K562 (cell line): ENCODE measurements around the gene PTH2. TPM values are rescaled to one million over a fixed set of nuclear protein-coding genes. Genes with fewer than 3 reads are reported as not detected.
A peak's percentile ranks its signal among the peaks of the same experiment; 100 is the strongest.

Experiments
- CC2D1A ChIP-seq: fragments of 450-650 bp; IDR thresholded peaks from 2 replicates; pipeline ENCODE4 v1.6.1; 2017; ENCODE audit warnings: mild to moderate bottlenecking
- HDAC3 ChIP-seq: fragments of 450-650 bp; IDR thresholded peaks from 2 replicates; pipeline ENCODE4 v1.6.1; 2018; ENCODE audit warnings: borderline replicate concordance, mild to moderate bottlenecking, moderate library complexity; ENCODE audit not compliant: partially characterized antibody
- MAFG ChIP-seq: fragments of 450-650 bp; conservative IDR thresholded peaks from 2 replicates; pipeline ENCODE4 v1.6.1; 2016; ENCODE audit warnings: missing genetic modification characterization, missing compliant biosample characterization
- PPARD ChIP-seq: fragments of 250-450 bp; sonication (Bioruptor Pico); IDR thresholded peaks from 2 replicates; pipeline ENCODE4 v1.8.0; 2022; ENCODE audit warnings: inconsistent platforms, mild to moderate bottlenecking, moderate library complexity
- TOE1 ChIP-seq, 2 experiments: fragments of 450-650 bp in 1 of 2; sonication (generic) in 1 of 2; formaldehyde crosslinking in 1 of 2; IDR thresholded peaks; 2 replicates each; pipeline versions ENCODE4 v1.7.1 to v1.8.0; 2016 to 2022; ENCODE audit warnings: borderline replicate concordance in 2 of 2, mild to moderate bottlenecking in 2 of 2, antibody characterized with exemption in 1 of 2, inconsistent platforms in 1 of 2, low read depth in 1 of 2, missing genetic modification reagents in 1 of 2, moderate library complexity in 1 of 2
- ZNF431 ChIP-seq: sonication (generic); formaldehyde crosslinking; IDR thresholded peaks from 2 replicates; pipeline ENCODE4 v1.8.0; 2022; ENCODE audit warnings: mild to moderate bottlenecking, missing genetic modification reagents
- polyA plus RNA-seq, 8 experiments: library from polyadenylated mRNA; depleted of rRNA in 4 of 8; stranded (reverse) in 5 of 8; unstranded in 3 of 8; fragments of >200 nt; fragmentation: Nextera tagmentation in 2 of 8; fragmentation: Illumina TruSeq in 1 of 8; extraction: Ambion mirVana in 2 of 8; extraction: Trizol in 1 of 8; gene quantifications; 2 replicates each; pipeline versions ENCODE4 v1.2.1 to v1.2.3, GENCODE V29; 2011 to 2014; ENCODE audit warnings: inconsistent platforms in 1 of 8, missing spikeins in 1 of 8
- total RNA-seq, 7 experiments: library from RNA; depleted of rRNA in 6 of 7; stranded (reverse); fragments of >200 nt in 6 of 7; fragmentation: Illumina TruSeq in 2 of 7; extraction: Trizol in 2 of 7; gene quantifications; 2 replicates each; pipeline versions ENCODE4 v1.2.1 to v1.2.3, GENCODE V29; 2011 to 2021; ENCODE audit warnings: low replicate concordance in 1 of 7
- TF ChIP-seq, protein P1 (sequence below): fragments of 200-600 bp; sonication (generic); IDR thresholded peaks from one replicate; pipeline ENCODE4 v1.6.1; 2012; ENCODE audit warnings: mild to moderate bottlenecking, low read depth, low read length, inconsistent platforms
- TF ChIP-seq, protein P2 (sequence below): fragments of 250-450 bp; sonication (Bioruptor Pico); IDR thresholded peaks from 2 replicates; pipeline ENCODE4 v1.4.0; 2020; ENCODE audit warnings: mild to moderate bottlenecking, moderate library complexity
- TF ChIP-seq, protein P3 (sequence below), 2 experiments: fragments of 450-650 bp; conservative IDR thresholded peaks; 2 replicates each; pipeline ENCODE4 v1.6.1; 2017; ENCODE audit warnings: mild to moderate bottlenecking in 2 of 2, moderate library complexity in 2 of 2

The PTH2 gene
- total and polyA plus RNA-seq, 9 of the 15 experiments (the other 6 are each of a cell fraction or from before 2014, with no cell fraction given), result 1.3 TPM; not detected in 8

DNA sequence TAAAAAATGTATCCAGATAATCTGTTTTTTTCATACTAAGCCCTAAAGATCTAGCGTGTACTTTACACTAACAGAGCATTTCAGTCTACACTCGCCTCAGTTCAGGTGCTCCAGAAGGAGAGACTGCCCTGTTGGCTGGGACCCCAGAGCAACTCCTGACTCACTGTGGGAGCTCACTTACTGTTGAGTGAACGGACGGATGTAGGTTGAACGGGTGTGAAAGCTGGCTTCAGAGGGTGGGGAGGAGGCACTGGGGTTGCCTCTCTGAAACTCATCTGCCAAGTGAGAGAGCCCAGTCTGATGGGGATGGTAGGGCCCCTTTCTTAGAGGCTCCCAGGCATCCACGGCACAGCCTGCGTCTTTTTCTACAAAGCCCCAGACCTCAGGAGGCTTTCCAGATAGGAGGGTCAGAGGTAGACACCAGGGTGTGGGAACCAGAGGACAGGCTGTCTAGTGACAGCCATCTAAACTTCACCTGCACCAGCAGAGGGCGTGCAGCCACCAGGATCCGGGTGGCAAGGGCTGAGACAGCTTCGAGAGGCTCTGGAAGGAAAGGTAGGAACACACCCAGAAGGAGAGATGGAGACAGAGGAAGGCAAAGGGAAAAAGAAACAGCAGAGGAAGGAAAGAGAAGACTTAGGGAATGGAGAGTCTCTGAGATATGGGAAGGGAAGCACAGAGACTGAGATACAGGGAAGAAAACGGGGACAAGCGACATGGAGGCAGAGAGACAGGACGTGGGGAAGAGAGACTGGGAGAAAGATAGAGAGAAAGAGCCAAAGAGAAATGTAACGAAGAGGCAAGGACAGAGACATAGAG is 31.5 kb downstream of the PTH2 start (continued):
- TF ChIP-seq, protein P1, sequence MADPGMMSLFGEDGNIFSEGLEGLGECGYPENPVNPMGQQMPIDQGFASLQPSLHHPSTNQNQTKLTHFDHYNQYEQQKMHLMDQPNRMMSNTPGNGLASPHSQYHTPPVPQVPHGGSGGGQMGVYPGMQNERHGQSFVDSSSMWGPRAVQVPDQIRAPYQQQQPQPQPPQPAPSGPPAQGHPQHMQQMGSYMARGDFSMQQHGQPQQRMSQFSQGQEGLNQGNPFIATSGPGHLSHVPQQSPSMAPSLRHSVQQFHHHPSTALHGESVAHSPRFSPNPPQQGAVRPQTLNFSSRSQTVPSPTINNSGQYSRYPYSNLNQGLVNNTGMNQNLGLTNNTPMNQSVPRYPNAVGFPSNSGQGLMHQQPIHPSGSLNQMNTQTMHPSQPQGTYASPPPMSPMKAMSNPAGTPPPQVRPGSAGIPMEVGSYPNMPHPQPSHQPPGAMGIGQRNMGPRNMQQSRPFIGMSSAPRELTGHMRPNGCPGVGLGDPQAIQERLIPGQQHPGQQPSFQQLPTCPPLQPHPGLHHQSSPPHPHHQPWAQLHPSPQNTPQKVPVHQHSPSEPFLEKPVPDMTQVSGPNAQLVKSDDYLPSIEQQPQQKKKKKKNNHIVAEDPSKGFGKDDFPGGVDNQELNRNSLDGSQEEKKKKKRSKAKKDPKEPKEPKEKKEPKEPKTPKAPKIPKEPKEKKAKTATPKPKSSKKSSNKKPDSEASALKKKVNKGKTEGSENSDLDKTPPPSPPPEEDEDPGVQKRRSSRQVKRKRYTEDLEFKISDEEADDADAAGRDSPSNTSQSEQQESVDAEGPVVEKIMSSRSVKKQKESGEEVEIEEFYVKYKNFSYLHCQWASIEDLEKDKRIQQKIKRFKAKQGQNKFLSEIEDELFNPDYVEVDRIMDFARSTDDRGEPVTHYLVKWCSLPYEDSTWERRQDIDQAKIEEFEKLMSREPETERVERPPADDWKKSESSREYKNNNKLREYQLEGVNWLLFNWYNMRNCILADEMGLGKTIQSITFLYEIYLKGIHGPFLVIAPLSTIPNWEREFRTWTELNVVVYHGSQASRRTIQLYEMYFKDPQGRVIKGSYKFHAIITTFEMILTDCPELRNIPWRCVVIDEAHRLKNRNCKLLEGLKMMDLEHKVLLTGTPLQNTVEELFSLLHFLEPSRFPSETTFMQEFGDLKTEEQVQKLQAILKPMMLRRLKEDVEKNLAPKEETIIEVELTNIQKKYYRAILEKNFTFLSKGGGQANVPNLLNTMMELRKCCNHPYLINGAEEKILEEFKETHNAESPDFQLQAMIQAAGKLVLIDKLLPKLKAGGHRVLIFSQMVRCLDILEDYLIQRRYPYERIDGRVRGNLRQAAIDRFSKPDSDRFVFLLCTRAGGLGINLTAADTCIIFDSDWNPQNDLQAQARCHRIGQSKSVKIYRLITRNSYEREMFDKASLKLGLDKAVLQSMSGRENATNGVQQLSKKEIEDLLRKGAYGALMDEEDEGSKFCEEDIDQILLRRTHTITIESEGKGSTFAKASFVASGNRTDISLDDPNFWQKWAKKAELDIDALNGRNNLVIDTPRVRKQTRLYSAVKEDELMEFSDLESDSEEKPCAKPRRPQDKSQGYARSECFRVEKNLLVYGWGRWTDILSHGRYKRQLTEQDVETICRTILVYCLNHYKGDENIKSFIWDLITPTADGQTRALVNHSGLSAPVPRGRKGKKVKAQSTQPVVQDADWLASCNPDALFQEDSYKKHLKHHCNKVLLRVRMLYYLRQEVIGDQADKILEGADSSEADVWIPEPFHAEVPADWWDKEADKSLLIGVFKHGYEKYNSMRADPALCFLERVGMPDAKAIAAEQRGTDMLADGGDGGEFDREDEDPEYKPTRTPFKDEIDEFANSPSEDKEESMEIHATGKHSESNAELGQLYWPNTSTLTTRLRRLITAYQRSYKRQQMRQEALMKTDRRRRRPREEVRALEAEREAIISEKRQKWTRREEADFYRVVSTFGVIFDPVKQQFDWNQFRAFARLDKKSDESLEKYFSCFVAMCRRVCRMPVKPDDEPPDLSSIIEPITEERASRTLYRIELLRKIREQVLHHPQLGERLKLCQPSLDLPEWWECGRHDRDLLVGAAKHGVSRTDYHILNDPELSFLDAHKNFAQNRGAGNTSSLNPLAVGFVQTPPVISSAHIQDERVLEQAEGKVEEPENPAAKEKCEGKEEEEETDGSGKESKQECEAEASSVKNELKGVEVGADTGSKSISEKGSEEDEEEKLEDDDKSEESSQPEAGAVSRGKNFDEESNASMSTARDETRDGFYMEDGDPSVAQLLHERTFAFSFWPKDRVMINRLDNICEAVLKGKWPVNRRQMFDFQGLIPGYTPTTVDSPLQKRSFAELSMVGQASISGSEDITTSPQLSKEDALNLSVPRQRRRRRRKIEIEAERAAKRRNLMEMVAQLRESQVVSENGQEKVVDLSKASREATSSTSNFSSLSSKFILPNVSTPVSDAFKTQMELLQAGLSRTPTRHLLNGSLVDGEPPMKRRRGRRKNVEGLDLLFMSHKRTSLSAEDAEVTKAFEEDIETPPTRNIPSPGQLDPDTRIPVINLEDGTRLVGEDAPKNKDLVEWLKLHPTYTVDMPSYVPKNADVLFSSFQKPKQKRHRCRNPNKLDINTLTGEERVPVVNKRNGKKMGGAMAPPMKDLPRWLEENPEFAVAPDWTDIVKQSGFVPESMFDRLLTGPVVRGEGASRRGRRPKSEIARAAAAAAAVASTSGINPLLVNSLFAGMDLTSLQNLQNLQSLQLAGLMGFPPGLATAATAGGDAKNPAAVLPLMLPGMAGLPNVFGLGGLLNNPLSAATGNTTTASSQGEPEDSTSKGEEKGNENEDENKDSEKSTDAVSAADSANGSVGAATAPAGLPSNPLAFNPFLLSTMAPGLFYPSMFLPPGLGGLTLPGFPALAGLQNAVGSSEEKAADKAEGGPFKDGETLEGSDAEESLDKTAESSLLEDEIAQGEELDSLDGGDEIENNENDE, result no peak
- TF ChIP-seq TOE1 (IDR thresholded peaks at IDR 0.05; ENCODE audit: borderline replicate concordance), result peak; percentile 74
- no peak for TF ChIP-seq TOE1 (CRISPR knock-in tag; IDR thresholded peaks at IDR 0.05; ENCODE audit: borderline replicate concordance, low read depth)
- TF ChIP-seq, protein P2, sequence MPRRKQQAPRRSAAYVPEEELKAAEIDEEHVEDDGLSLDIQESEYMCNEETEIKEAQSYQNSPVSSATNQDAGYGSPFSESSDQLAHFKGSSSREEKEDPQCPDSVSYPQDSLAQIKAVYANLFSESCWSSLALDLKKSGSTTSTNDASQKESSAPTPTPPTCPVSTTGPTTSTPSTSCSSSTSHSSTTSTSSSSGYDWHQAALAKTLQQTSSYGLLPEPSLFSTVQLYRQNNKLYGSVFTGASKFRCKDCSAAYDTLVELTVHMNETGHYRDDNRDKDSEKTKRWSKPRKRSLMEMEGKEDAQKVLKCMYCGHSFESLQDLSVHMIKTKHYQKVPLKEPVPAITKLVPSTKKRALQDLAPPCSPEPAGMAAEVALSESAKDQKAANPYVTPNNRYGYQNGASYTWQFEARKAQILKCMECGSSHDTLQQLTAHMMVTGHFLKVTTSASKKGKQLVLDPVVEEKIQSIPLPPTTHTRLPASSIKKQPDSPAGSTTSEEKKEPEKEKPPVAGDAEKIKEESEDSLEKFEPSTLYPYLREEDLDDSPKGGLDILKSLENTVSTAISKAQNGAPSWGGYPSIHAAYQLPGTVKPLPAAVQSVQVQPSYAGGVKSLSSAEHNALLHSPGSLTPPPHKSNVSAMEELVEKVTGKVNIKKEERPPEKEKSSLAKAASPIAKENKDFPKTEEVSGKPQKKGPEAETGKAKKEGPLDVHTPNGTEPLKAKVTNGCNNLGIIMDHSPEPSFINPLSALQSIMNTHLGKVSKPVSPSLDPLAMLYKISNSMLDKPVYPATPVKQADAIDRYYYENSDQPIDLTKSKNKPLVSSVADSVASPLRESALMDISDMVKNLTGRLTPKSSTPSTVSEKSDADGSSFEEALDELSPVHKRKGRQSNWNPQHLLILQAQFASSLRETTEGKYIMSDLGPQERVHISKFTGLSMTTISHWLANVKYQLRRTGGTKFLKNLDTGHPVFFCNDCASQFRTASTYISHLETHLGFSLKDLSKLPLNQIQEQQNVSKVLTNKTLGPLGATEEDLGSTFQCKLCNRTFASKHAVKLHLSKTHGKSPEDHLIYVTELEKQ (CRISPR knock-in tag), result no peak
- peak; percentile 95 for TF ChIP-seq CC2D1A
- no peak for TF ChIP-seq MAFG
- TF ChIP-seq PPARD, result no peak
- TF ChIP-seq HDAC3, result no peak
- TF ChIP-seq, protein P3, sequence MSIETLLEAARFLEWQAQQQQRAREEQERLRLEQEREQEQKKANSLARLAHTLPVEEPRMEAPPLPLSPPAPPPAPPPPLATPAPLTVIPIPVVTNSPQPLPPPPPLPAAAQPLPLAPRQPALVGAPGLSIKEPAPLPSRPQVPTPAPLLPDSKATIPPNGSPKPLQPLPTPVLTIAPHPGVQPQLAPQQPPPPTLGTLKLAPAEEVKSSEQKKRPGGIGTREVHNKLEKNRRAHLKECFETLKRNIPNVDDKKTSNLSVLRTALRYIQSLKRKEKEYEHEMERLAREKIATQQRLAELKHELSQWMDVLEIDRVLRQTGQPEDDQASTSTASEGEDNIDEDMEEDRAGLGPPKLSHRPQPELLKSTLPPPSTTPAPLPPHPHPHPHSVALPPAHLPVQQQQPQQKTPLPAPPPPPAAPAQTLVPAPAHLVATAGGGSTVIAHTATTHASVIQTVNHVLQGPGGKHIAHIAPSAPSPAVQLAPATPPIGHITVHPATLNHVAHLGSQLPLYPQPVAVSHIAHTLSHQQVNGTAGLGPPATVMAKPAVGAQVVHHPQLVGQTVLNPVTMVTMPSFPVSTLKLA (conservative IDR thresholded peaks at IDR 0.05), result no peak
- no peak for TF ChIP-seq ZNF431
